ENCODE measurements around the gene SORCS3.

GRCh38 chr10:104980368-104980767 lies 339.3 kb downstream of the SORCS3 start:
- TF ChIP-seq CTCF (IDR thresholded peaks at IDR 0.05; ENCODE audit: poor library complexity, severe bottlenecking) (no peak), EP300 (conservative IDR thresholded peaks at IDR 0.05; ENCODE audit: poor library complexity, severe bottlenecking) (no peak)
